SU-DHL-6 (cell line): Measurements from ENCODE around the gene POU1F1.
"Not testable (repeated sequence)": the region's sequence is repeated elsewhere in the genome, so short reads cannot be mapped to it uniquely, and the experiment has no call there.

Experiments
- H2AFZ ChIP-seq: fragments of 200-600 bp; sonication (generic); 2 replicates; pipeline ENCODE4 v1.6.1; 2014; ENCODE audit warnings: low read depth, mild to moderate bottlenecking, moderate library complexity, mixed read lengths, antibody characterized with exemption, low read length; ENCODE audit not compliant: severe bottlenecking
- H3F3A ChIP-seq: fragments of 200-600 bp; shearing (Covaris generic); 2 replicates; pipeline ENCODE4 v1.6.0; 2016; ENCODE audit warnings: antibody characterized with exemption, mild to moderate bottlenecking; ENCODE audit not compliant: insufficient read depth
- H3K27ac ChIP-seq: fragments of 200-600 bp; sonication (generic); 2 replicates; pipeline ENCODE4 v1.5.1; 2016; ENCODE audit warnings: low read depth, mild to moderate bottlenecking, low read length, moderate library complexity, mixed read lengths
- H3K27me3 ChIP-seq: fragments of 200-600 bp; sonication (generic), shearing (Covaris generic); 2 replicates; pipeline ENCODE4 v1.6.0; 2014; ENCODE audit warnings: mild to moderate bottlenecking, low read length
- H3K36me3 ChIP-seq: fragments of 200-600 bp; sonication (generic); 2 replicates; pipeline ENCODE4 v1.6.1; 2014; ENCODE audit warnings: mild to moderate bottlenecking, low read length, mixed read lengths
- H3K4me2 ChIP-seq: fragments of 300-600, 200-600 bp; shearing (Covaris generic), sonication (generic); 2 replicates; pipeline ENCODE4 v1.6.0; 2014; ENCODE audit warnings: low read length, low read depth, mild to moderate bottlenecking; ENCODE audit not compliant: poor library complexity, severe bottlenecking
- H3K4me3 ChIP-seq: fragments of 200-600 bp; sonication (generic); 2 replicates; pipeline ENCODE4 v1.5.1; 2014; ENCODE audit warnings: antibody characterized with exemption, low read length, mild to moderate bottlenecking, mixed read lengths; ENCODE audit not compliant: insufficient read depth, poor library complexity, severe bottlenecking
- H3K79me2 ChIP-seq: fragments of 200-600 bp; sonication (generic); 2 replicates; pipeline ENCODE4 v1.6.1; 2014; ENCODE audit warnings: mild to moderate bottlenecking, low read length, moderate library complexity; ENCODE audit not compliant: insufficient read depth
- H3K9ac ChIP-seq: fragments of 200-600 bp; sonication (generic); 2 replicates; pipeline ENCODE4 v1.7.0; 2014; ENCODE audit warnings: mild to moderate bottlenecking, low read length
- H3K9me2 ChIP-seq: fragments of 200-600 bp; sonication (generic); replicated peaks from 2 replicates; pipeline ENCODE4 v1.6.1; 2014; ENCODE audit warnings: low read length; ENCODE audit not compliant: insufficient read depth
- H3K9me3 ChIP-seq: fragments of 200-600 bp; sonication (generic); 2 replicates; pipeline ENCODE4 v1.6.1; 2014; ENCODE audit warnings: low read length, mixed read lengths; ENCODE audit not compliant: insufficient read depth
- H4K20me1 ChIP-seq: fragments of 200-600 bp; sonication (generic); 2 replicates; pipeline ENCODE4 v1.6.1; 2014; ENCODE audit warnings: low read depth, mild to moderate bottlenecking, antibody characterized with exemption, low read length, moderate library complexity, mixed read lengths
- EZH2phosphoT487 ChIP-seq: fragments of 200-600 bp; sonication (generic), shearing (Covaris generic); conservative IDR thresholded peaks from 2 replicates; pipeline ENCODE4 v1.6.1; 2018; ENCODE audit warnings: mild to moderate bottlenecking, antibody characterized with exemption, low read length, moderate library complexity, mixed read lengths
- TF ChIP-seq, protein P1 (sequence below): fragments of 200-600 bp; sonication (generic); IDR thresholded peaks from one replicate; pipeline ENCODE4 v1.5.1; 2017; ENCODE audit warnings: antibody characterized with exemption, mild to moderate bottlenecking, low read length, moderate library complexity; ENCODE audit not compliant: insufficient read depth, poor library complexity, severe bottlenecking

POU1F1 gene

DNA sequence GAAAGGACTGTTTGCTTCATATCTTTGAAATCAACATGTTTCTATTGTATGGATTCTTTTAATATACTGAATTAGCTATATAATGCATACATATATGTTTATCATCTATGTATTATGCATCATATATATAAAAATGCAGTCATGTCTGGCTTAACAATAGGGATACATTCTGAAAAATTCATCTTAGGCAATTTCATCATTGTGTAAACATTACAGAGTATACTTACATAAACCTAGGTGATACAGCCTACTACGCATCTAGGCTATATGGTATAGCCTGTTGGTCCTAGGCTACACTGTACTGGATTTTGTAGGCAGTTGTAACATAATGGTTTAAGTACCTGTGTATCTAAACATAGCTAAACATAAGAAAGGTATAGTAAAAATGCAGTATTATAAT, 27.6 kb downstream of the POU1F1 start:
- Histone ChIP-seq H3K4me2 (no peak overlapping the region), H3K36me3 (peaks cover 13% of the 10 kb centered on the region; the same call in 1 of the 2 replicates), H3K27ac (no peak overlapping the region), H3K4me3 (no peak overlapping the region), H3K27me3 (no peaks in the 10 kb centered on the region), H2AFZ (no peak overlapping the region), H3K9ac (no peak overlapping the region), H3K9me2 (no peaks in the 10 kb centered on the region), H3K9me3 (no peaks in the 10 kb centered on the region), H3K79me2 (no peaks in the 10 kb centered on the region), H3F3A (no peaks in the 10 kb centered on the region), H4K20me1 (no peaks in the 10 kb centered on the region)
- TF ChIP-seq, protein P1, sequence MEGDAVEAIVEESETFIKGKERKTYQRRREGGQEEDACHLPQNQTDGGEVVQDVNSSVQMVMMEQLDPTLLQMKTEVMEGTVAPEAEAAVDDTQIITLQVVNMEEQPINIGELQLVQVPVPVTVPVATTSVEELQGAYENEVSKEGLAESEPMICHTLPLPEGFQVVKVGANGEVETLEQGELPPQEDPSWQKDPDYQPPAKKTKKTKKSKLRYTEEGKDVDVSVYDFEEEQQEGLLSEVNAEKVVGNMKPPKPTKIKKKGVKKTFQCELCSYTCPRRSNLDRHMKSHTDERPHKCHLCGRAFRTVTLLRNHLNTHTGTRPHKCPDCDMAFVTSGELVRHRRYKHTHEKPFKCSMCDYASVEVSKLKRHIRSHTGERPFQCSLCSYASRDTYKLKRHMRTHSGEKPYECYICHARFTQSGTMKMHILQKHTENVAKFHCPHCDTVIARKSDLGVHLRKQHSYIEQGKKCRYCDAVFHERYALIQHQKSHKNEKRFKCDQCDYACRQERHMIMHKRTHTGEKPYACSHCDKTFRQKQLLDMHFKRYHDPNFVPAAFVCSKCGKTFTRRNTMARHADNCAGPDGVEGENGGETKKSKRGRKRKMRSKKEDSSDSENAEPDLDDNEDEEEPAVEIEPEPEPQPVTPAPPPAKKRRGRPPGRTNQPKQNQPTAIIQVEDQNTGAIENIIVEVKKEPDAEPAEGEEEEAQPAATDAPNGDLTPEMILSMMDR, result no peak
- TF ChIP-seq EZH2phosphoT487, result no peak

DNA sequence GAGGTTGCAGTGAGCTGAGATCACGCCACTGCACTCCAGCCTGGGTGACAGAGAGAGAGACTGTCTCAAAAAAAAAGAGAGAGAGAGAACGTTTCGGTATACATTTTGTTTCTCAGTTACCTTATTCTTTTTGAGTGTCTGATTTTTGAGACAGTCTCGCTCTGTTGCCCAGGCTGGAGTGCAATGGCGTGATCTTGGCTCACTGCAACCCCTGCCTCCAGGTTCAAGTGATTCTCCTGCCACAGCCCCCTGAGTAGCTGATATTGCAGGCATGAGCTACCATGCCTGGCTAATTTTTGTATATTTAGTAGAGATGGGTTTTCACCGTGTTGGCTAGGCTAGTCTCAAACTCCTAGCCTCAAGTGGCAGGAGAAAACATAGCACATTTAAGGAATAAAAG, 28.2 kb downstream of the POU1F1 start:
- not testable (repeated sequence) for H3K79me2 ChIP-seq, H3K9me2 ChIP-seq, H3F3A ChIP-seq, H3K9me3 ChIP-seq, H3K9ac ChIP-seq, H4K20me1 ChIP-seq, H3K4me2 ChIP-seq, H2AFZ ChIP-seq, H3K27ac ChIP-seq, H3K27me3 ChIP-seq, H3K4me3 ChIP-seq
- H3K36me3 ChIP-seq, result peaks cover 13% of the 10 kb centered on the region; the same call in 1 of the 2 replicates

DNA sequence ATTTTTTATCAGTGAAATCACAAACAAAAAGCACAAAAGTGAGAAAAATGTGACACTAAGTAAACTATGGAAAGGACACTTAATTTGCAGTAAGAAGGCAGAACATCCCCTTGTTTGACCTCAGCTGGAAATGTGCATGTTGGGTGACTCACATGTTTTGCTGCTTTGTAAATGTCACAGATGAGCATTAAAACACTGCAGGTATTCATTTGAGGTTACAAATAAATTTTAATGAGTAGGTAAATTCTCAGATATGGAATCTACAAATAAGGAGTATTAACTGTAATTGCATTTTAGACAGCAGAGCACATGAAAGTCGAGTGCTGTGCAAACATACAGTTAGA, 29.0 kb downstream of the POU1F1 start:
- TF ChIP-seq, protein P1, result no peak
- no peak for TF ChIP-seq EZH2phosphoT487
- Histone ChIP-seq H2AFZ (no peak overlapping the region), H3K27ac (no peak overlapping the region), H3K4me3 (no peak overlapping the region), H3K4me2 (no peak overlapping the region), H3K9ac (no peak overlapping the region), H4K20me1 (no peaks in the 10 kb centered on the region), H3K36me3 (peaks cover 13% of the 10 kb centered on the region; the same call in 1 of the 2 replicates), H3K27me3 (no peaks in the 10 kb centered on the region), H3K79me2 (no peaks in the 10 kb centered on the region), H3K9me2 (no peaks in the 10 kb centered on the region), H3F3A (no peaks in the 10 kb centered on the region), H3K9me3 (no peaks in the 10 kb centered on the region)

GRCh38 chr3:87246662-87247429, 29.5 kb downstream of the POU1F1 start:
- Histone ChIP-seq H3K9me2 (no peaks in the 10 kb centered on the region), H3K27ac (no peak overlapping the region), H3K36me3 (peaks cover 13% of the 10 kb centered on the region; the same call in 1 of the 2 replicates), H3F3A (no peaks in the 10 kb centered on the region), H3K4me2 (no peak overlapping the region), H3K9me3 (no peaks in the 10 kb centered on the region), H4K20me1 (no peaks in the 10 kb centered on the region), H3K79me2 (no peaks in the 10 kb centered on the region), H3K9ac (no peak overlapping the region), H3K27me3 (no peaks in the 10 kb centered on the region), H3K4me3 (no peak overlapping the region), H2AFZ (no peak overlapping the region)
- TF ChIP-seq, protein P1, result no peak
- no peak for TF ChIP-seq EZH2phosphoT487
